HEK293 (cell line): ENCODE results near the gene SYT13.

Experiments used
- CTCF ChIA-PET: fragments of 350-600 bp; formaldehyde crosslinking; extraction: SDS; loops from one replicate; lab custom pipeline; 2021; ENCODE audit warnings: antibody characterized with exemption; lab: Yijun Ruan, JAX
- POLR2A ChIA-PET: fragments of 300-600 bp; formaldehyde crosslinking; extraction: SDS; loops from one replicate; lab custom pipeline; 2020; ENCODE audit warnings: antibody characterized with exemption, inconsistent platforms; lab: Yijun Ruan, JAX
- H3K27ac ChIP-seq: fragments of 200-500 bp; sonication (Bioruptor generic); 2 replicates; pipeline ENCODE4 v1.5.1; 2014; ENCODE audit warnings: low read depth, low read length, control low read depth, inconsistent platforms; ENCODE audit errors: extremely low read depth
- H3K36me3 ChIP-seq, 2 experiments: fragments of 200-500 bp in 1 of 2; sonication (Bioruptor generic) in 1 of 2; 1 replicate in 1 of 2; 2 replicates in 1 of 2; pipeline ENCODE4 v1.5.1; 2014 to 2017; ENCODE audit warnings: inconsistent platforms in 2 of 2, low read length in 2 of 2; ENCODE audit not compliant: control insufficient read depth in 2 of 2, insufficient read depth in 1 of 2
- H3K4me1 ChIP-seq: fragments of 200-500 bp; sonication (Bioruptor generic); 2 replicates; pipeline ENCODE4 v1.5.1; 2014; ENCODE audit warnings: mild to moderate bottlenecking, low read length, inconsistent platforms; ENCODE audit not compliant: control insufficient read depth, insufficient read depth
- H3K4me3 ChIP-seq: 2 replicates; pipeline ENCODE4 v1.5.1; 2011; ENCODE audit warnings: low read depth, mild to moderate bottlenecking, control low read depth, low read length, moderate library complexity
- H3K9me3 ChIP-seq: fragments of 200-500 bp; sonication (Bioruptor generic); 2 replicates; pipeline ENCODE4 v1.5.1; 2014; ENCODE audit warnings: low read depth, low read length, inconsistent platforms; ENCODE audit not compliant: control insufficient read depth, insufficient read depth
- KLF9 ChIP-seq: fragments of 450-650 bp; formaldehyde crosslinking; IDR thresholded peaks from 2 replicates; pipeline ENCODE4 v1.5.1; 2016; ENCODE audit warnings: missing biosample characterization, missing genetic modification characterization, low read depth
- MEIS1 ChIP-seq: sonication (generic); formaldehyde crosslinking; IDR thresholded peaks from 2 replicates; pipeline ENCODE4 v1.8.1; 2022; ENCODE audit warnings: missing genetic modification reagents, mild to moderate bottlenecking, borderline replicate concordance
- SETDB1 ChIP-seq: IDR thresholded peaks from one replicate; pipeline ENCODE4 v1.6.1; 2017; ENCODE audit warnings: mild to moderate bottlenecking, low read length, moderate library complexity, mixed read lengths; ENCODE audit not compliant: insufficient read length
- ZBTB8A ChIP-seq: fragments of 450-650 bp; formaldehyde crosslinking; IDR thresholded peaks from 2 replicates; pipeline ENCODE4 v1.5.1; 2016; ENCODE audit warnings: missing biosample characterization, missing genetic modification characterization
- ZFHX2 ChIP-seq: fragments of 450-650 bp; formaldehyde crosslinking; conservative IDR thresholded peaks from 2 replicates; pipeline ENCODE4 v1.5.1; 2016; ENCODE audit warnings: missing biosample characterization, missing genetic modification characterization
- ZIC2 ChIP-seq: fragments of 450-650 bp; formaldehyde crosslinking; IDR thresholded peaks from 2 replicates; pipeline ENCODE4 v1.5.1; 2016; ENCODE audit warnings: missing biosample characterization, missing genetic modification characterization
- ZNF121 ChIP-seq: fragments of 450-650 bp; formaldehyde crosslinking; IDR thresholded peaks from 2 replicates; pipeline ENCODE4 v1.5.1; 2016; ENCODE audit warnings: missing biosample characterization, missing genetic modification characterization
- ZNF274 ChIP-seq, 2 experiments: fragments of 200-500 bp in 1 of 2; fragments of 450-650 bp in 1 of 2; sonication (Bioruptor generic) in 1 of 2; formaldehyde crosslinking in 1 of 2; IDR thresholded peaks; 2 replicates each; pipeline versions ENCODE4 v1.5.1 to v1.6.1; 2014 to 2016; ENCODE audit warnings: borderline replicate concordance in 1 of 2, inconsistent platforms in 1 of 2, low read length in 1 of 2, missing biosample characterization in 1 of 2, missing genetic modification characterization in 1 of 2
- ZNF555 ChIP-seq: fragments of 450-650 bp; formaldehyde crosslinking; conservative IDR thresholded peaks from 2 replicates; pipeline ENCODE4 v1.5.1; 2017; ENCODE audit warnings: missing biosample characterization, mild to moderate bottlenecking, missing genetic modification characterization, inconsistent platforms
- ZNF629 ChIP-seq: fragments of 450-650 bp; formaldehyde crosslinking; IDR thresholded peaks from 2 replicates; pipeline ENCODE4 v1.5.1; 2017; ENCODE audit warnings: missing biosample characterization, missing genetic modification characterization
- ZNF707 ChIP-seq: fragments of 450-650 bp; formaldehyde crosslinking; IDR thresholded peaks from 2 replicates; pipeline ENCODE4 v1.5.1; 2016; ENCODE audit warnings: missing biosample characterization, missing genetic modification characterization
- ZNF747 ChIP-seq: fragments of 450-650 bp; formaldehyde crosslinking; IDR thresholded peaks from 2 replicates; pipeline ENCODE4 v1.5.1; 2016; ENCODE audit warnings: missing biosample characterization, missing genetic modification characterization
- TF ChIP-seq, protein P1 (sequence below): fragments of 450-650 bp; formaldehyde crosslinking; conservative IDR thresholded peaks from 2 replicates; pipeline ENCODE4 v1.5.1; 2016; ENCODE audit warnings: low read depth, missing biosample characterization, missing genetic modification characterization
- TF ChIP-seq, protein P2 (sequence below): fragments of 450-650 bp; formaldehyde crosslinking; IDR thresholded peaks from 2 replicates; pipeline ENCODE4 v1.5.1; 2017; ENCODE audit warnings: missing biosample characterization, mild to moderate bottlenecking, missing genetic modification characterization, moderate library complexity
- TF ChIP-seq, protein P3 (sequence below): fragments of 450-650 bp; formaldehyde crosslinking; IDR thresholded peaks from 2 replicates; pipeline ENCODE4 v1.5.1; 2016; ENCODE audit warnings: missing biosample characterization, missing genetic modification characterization, borderline replicate concordance
- TF ChIP-seq, protein P4 (sequence below): fragments of 450-650 bp; formaldehyde crosslinking; IDR thresholded peaks from 2 replicates; pipeline ENCODE4 v1.5.1; 2016; ENCODE audit warnings: missing biosample characterization, missing genetic modification characterization
- TF ChIP-seq, protein P5 (sequence below): fragments of 450-650 bp; formaldehyde crosslinking; IDR thresholded peaks from 2 replicates; pipeline ENCODE4 v1.5.1; 2016; ENCODE audit warnings: missing biosample characterization, missing genetic modification characterization

The SYT13 gene

DNA sequence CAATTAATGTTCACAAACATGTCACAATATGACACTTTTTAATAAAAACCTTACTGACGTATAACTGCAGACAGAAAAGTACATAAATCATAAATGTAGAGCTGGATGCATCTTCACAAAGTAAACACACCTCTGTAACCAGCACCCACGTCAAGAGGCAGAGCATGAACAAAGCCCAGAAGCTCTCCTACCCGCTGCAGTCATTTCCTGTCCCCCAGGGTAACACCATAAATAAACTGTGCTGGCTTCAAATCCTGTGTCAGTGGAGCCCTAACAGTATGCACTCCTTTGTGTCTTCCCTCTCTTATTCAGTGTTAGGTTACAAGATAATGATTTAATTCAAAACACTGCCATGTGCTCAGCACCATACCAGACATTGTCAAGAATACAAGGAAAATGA is 5.7 kb downstream of the SYT13 start:
- TF ChIP-seq ZNF555 (tag by site-specific recombination) (no peak), SETDB1 (peak; percentile 71), ZNF274 (IDR thresholded peaks at IDR 0.05; ENCODE audit: low read length) (no peak), ZNF274 (tag by site-specific recombination; IDR thresholded peaks at IDR 0.05; ENCODE audit: borderline replicate concordance) (no peak), MEIS1 (CRISPR knock-in tag) (no peak)
- CTCF ChIA-PET: no interaction called here
- no peak overlapping the region for H3K27ac ChIP-seq
- POLR2A ChIA-PET: no interaction called here
- H3K4me1 ChIP-seq: no peaks in the 10 kb centered on the region
- no peak overlapping the region for H3K4me3 ChIP-seq
- no peaks in the 10 kb centered on the region for H3K9me3 ChIP-seq
- no peaks in the 10 kb centered on the region for H3K36me3 ChIP-seq

DNA sequence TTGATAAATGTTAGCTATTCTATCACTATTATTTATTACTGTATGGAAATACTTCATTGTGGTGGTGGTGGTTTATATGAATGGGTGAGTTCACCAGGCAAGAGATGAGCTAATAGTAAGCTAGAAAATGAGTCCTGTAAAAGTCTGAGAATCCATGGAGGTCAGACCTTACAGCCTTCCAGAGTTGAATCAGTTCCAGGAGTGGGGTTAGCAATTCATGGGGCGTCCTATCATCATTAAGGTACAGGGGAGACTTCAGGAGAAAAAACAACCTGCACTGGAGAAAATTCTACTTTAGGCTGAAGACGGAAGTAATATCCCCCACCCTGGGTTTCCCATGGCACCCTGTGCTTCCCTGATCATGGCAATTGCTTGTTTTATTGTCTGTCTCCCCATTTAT is 6.5 kb downstream of the SYT13 start:
- no peak for TF ChIP-seq ZNF121 (tag by site-specific recombination)
- TF ChIP-seq, protein P1, sequence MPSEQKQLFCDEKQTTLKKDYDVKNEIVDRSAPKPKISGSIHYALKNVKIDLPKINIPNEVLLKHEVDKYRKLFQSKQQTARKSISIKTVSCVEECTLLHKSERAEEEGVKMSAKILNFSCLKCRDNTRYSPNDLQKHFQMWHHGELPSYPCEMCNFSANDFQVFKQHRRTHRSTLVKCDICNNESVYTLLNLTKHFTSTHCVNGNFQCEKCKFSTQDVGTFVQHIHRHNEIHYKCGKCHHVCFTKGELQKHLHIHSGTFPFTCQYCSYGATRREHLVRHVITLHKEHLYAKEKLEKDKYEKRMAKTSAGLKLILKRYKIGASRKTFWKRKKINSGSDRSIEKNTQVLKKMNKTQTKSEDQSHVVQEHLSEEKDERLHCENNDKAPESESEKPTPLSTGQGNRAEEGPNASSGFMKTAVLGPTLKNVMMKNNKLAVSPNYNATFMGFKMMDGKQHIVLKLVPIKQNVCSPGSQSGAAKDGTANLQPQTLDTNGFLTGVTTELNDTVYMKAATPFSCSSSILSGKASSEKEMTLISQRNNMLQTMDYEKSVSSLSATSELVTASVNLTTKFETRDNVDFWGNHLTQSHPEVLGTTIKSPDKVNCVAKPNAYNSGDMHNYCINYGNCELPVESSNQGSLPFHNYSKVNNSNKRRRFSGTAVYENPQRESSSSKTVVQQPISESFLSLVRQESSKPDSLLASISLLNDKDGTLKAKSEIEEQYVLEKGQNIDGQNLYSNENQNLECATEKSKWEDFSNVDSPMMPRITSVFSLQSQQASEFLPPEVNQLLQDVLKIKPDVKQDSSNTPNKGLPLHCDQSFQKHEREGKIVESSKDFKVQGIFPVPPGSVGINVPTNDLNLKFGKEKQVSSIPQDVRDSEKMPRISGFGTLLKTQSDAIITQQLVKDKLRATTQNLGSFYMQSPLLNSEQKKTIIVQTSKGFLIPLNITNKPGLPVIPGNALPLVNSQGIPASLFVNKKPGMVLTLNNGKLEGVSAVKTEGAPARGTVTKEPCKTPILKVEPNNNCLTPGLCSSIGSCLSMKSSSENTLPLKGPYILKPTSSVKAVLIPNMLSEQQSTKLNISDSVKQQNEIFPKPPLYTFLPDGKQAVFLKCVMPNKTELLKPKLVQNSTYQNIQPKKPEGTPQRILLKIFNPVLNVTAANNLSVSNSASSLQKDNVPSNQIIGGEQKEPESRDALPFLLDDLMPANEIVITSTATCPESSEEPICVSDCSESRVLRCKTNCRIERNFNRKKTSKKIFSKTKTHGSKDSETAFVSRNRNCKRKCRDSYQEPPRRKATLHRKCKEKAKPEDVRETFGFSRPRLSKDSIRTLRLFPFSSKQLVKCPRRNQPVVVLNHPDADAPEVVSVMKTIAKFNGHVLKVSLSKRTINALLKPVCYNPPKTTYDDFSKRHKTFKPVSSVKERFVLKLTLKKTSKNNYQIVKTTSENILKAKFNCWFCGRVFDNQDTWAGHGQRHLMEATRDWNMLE (tag by site-specific recombination): no peak
- peak; percentile 76 for TF ChIP-seq ZNF707 (tag by site-specific recombination)
- TF ChIP-seq KLF9: no peak
- TF ChIP-seq ZNF629 (tag by site-specific recombination): no peak
- TF ChIP-seq, protein P2, sequence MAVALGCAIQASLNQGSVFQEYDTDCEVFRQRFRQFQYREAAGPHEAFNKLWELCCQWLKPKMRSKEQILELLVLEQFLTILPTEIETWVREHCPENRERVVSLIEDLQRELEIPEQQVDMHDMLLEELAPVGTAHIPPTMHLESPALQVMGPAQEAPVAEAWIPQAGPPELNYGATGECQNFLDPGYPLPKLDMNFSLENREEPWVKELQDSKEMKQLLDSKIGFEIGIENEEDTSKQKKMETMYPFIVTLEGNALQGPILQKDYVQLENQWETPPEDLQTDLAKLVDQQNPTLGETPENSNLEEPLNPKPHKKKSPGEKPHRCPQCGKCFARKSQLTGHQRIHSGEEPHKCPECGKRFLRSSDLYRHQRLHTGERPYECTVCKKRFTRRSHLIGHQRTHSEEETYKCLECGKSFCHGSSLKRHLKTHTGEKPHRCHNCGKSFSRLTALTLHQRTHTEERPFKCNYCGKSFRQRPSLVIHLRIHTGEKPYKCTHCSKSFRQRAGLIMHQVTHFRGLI (tag by site-specific recombination): no peak
- TF ChIP-seq, all 188 proteins: peak for 1
- Histone ChIP-seq H3K27ac (no peak overlapping the region), H3K9me3 (no peaks in the 10 kb centered on the region), H3K4me1 (no peaks in the 10 kb centered on the region), H3K4me3 (no peak overlapping the region), H3K36me3 (no peaks in the 10 kb centered on the region)
- CTCF ChIA-PET: no interaction called here
- POLR2A ChIA-PET: no interaction called here

DNA sequence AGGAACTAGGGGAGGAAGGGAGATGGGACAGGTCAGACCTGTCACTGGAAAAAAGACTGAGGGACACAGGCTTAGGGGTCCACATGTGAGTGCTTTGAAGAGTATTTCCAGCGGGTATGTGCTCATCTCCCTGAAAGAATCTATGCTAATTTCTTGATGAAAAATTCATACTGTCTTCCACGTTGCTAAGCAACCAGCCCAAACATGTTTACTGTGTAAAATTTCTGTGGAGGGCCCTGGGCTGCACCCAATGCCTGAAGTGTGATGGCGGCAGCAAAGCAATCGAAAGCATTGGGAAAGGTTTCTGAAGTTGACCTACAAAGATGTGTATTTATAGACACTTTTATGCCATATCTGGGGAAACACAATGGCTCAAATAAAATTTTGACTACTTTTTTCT is 7.4 kb downstream of the SYT13 start:
- Histone ChIP-seq H3K4me1 (no peaks in the 10 kb centered on the region), H3K4me3 (no peak overlapping the region), H3K36me3 (no peaks in the 10 kb centered on the region), H3K27ac (no peak overlapping the region), H3K9me3 (no peaks in the 10 kb centered on the region)
- CTCF ChIA-PET: interaction anchor here (0.6 kb wide), 1 partner anchor 175 kb away, joined by 3 read pairs; no protein-coding TSS in a partner anchor
- POLR2A ChIA-PET: no interaction called here
- TF ChIP-seq, protein P3, sequence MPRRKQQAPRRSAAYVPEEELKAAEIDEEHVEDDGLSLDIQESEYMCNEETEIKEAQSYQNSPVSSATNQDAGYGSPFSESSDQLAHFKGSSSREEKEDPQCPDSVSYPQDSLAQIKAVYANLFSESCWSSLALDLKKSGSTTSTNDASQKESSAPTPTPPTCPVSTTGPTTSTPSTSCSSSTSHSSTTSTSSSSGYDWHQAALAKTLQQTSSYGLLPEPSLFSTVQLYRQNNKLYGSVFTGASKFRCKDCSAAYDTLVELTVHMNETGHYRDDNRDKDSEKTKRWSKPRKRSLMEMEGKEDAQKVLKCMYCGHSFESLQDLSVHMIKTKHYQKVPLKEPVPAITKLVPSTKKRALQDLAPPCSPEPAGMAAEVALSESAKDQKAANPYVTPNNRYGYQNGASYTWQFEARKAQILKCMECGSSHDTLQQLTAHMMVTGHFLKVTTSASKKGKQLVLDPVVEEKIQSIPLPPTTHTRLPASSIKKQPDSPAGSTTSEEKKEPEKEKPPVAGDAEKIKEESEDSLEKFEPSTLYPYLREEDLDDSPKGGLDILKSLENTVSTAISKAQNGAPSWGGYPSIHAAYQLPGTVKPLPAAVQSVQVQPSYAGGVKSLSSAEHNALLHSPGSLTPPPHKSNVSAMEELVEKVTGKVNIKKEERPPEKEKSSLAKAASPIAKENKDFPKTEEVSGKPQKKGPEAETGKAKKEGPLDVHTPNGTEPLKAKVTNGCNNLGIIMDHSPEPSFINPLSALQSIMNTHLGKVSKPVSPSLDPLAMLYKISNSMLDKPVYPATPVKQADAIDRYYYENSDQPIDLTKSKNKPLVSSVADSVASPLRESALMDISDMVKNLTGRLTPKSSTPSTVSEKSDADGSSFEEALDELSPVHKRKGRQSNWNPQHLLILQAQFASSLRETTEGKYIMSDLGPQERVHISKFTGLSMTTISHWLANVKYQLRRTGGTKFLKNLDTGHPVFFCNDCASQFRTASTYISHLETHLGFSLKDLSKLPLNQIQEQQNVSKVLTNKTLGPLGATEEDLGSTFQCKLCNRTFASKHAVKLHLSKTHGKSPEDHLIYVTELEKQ: no peak
- TF ChIP-seq ZNF747 (tag by site-specific recombination) (no peak), ZFHX2 (tag by site-specific recombination) (no peak), ZBTB8A (tag by site-specific recombination) (no peak), ZNF274 (IDR thresholded peaks at IDR 0.05; ENCODE audit: low read length) (no peak), ZNF274 (tag by site-specific recombination; IDR thresholded peaks at IDR 0.05; ENCODE audit: borderline replicate concordance) (no peak), ZNF555 (tag by site-specific recombination) (no peak), ZIC2 (tag by site-specific recombination) (no peak)
- TF ChIP-seq, protein P4, sequence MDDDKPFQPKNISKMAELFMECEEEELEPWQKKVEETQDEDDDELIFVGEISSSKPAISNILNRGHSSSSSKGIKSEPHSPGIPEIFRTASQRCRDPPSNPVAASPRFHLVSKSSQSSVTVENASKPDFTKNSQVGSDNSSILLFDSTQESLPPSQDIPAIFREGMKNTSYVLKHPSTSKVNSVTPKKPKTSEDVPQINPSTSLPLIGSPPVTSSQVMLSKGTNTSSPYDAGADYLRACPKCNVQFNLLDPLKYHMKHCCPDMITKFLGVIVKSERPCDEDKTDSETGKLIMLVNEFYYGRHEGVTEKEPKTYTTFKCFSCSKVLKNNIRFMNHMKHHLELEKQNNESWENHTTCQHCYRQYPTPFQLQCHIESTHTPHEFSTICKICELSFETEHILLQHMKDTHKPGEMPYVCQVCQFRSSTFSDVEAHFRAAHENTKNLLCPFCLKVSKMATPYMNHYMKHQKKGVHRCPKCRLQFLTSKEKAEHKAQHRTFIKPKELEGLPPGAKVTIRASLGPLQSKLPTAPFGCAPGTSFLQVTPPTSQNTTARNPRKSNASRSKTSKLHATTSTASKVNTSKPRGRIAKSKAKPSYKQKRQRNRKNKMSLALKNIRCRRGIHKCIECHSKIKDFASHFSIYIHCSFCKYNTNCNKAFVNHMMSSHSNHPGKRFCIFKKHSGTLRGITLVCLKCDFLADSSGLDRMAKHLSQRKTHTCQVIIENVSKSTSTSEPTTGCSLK (tag by site-specific recombination): no peak
- TF ChIP-seq, protein P5, sequence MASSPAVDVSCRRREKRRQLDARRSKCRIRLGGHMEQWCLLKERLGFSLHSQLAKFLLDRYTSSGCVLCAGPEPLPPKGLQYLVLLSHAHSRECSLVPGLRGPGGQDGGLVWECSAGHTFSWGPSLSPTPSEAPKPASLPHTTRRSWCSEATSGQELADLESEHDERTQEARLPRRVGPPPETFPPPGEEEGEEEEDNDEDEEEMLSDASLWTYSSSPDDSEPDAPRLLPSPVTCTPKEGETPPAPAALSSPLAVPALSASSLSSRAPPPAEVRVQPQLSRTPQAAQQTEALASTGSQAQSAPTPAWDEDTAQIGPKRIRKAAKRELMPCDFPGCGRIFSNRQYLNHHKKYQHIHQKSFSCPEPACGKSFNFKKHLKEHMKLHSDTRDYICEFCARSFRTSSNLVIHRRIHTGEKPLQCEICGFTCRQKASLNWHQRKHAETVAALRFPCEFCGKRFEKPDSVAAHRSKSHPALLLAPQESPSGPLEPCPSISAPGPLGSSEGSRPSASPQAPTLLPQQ: no peak
